Measurements from ENCODE around the gene EPN1. TPM values are rescaled to one million over a fixed set of nuclear protein-coding genes. Genes with fewer than 3 reads are reported as not detected.
"Not testable (repeated sequence)": the region's sequence is repeated elsewhere in the genome, so short reads cannot be mapped to it uniquely, and the experiment has no call there.

Gene EPN1
- total and polyA plus RNA-seq, 2 experiments from 2014 or later, result 48.8 to 82.2 TPM

GRCh38 chr19:55720214-55720746, 45.3 kb downstream of the EPN1 start:
- H3K79me2 ChIP-seq (ENCODE audit: insufficient read depth), result no peaks in the 10 kb centered on the region
- H3K27ac ChIP-seq, result no peak overlapping the region
- DNase-seq, result no peak
- no peaks in the 10 kb centered on the region for H3K36me3 ChIP-seq (ENCODE audit: low read depth)
- H3K27me3 ChIP-seq (replicated peaks; ENCODE audit: insufficient read depth), result no peaks in the 10 kb centered on the region
- no peak overlapping the region for H3K4me3 ChIP-seq
- H4K20me1 ChIP-seq (ENCODE audit: insufficient read depth), result no peaks in the 10 kb centered on the region
- no peaks in the 10 kb centered on the region for H3K9me2 ChIP-seq (ENCODE audit: insufficient read depth)
- no peak for TF ChIP-seq EZH2 (IDR thresholded peaks at IDR 0.05; ENCODE audit: insufficient read depth, poor library complexity, severe bottlenecking)
- TF ChIP-seq EZH2phosphoT487 (IDR thresholded peaks at IDR 0.05; ENCODE audit: insufficient read depth, low read depth), result no peak
- no peaks in the 10 kb centered on the region for H3K4me1 ChIP-seq (ENCODE audit: insufficient read depth)
- WGBS, 2 experiments (ENCODE audit: low coverage in 1 of 2, low lambda C conversion rate in 2 of 2, missing lambda C conversion rate in 2 of 2), result 12 to 13% methylated on average over 5 of the region's 5 CpGs
- no peak overlapping the region for H3K9ac ChIP-seq
- H3F3A ChIP-seq (ENCODE audit: insufficient read depth), result no peaks in the 10 kb centered on the region
- no peak overlapping the region for H2AFZ ChIP-seq
- H3K9me3 ChIP-seq (ENCODE audit: low read depth), result peaks cover 4% of the 10 kb centered on the region
- in situ Hi-C loops (cut with MboI), result no loop called here
- no peak overlapping the region for H3K4me2 ChIP-seq (ENCODE audit: unreplicated experiment)

- Histone ChIP-seq H3K27me3 (replicated peaks; ENCODE audit: insufficient read depth) (no peaks in the 10 kb centered on the region), H3K79me2 (ENCODE audit: insufficient read depth) (no peaks in the 10 kb centered on the region), H3K36me3 (ENCODE audit: low read depth) (no peaks in the 10 kb centered on the region), H3K4me2 (ENCODE audit: unreplicated experiment) (no peak overlapping the region), H3K9me3 (ENCODE audit: low read depth) (peaks cover 4% of the 10 kb centered on the region), H3K27ac (no peak overlapping the region), H4K20me1 (ENCODE audit: insufficient read depth) (no peaks in the 10 kb centered on the region), H3F3A (ENCODE audit: insufficient read depth) (no peaks in the 10 kb centered on the region), H3K9ac (no peak overlapping the region), H3K9me2 (ENCODE audit: insufficient read depth) (no peaks in the 10 kb centered on the region), H3K4me1 (ENCODE audit: insufficient read depth) (no peaks in the 10 kb centered on the region), H3K4me3 (no peak overlapping the region), H2AFZ (no peak overlapping the region)
- WGBS, 2 experiments (ENCODE audit: low coverage in 1 of 2, low lambda C conversion rate in 2 of 2, missing lambda C conversion rate in 2 of 2), result 16 to 17% methylated on average over 3 of the region's 3 CpGs
- in situ Hi-C loops (cut with MboI), result no loop called here
- TF ChIP-seq EZH2 (IDR thresholded peaks at IDR 0.05; ENCODE audit: insufficient read depth, poor library complexity, severe bottlenecking), result no peak
- TF ChIP-seq EZH2phosphoT487 (IDR thresholded peaks at IDR 0.05; ENCODE audit: insufficient read depth, low read depth), result no peak
- DNase-seq, result no peak
Observed at GRCh38 chr19:55720801-55721200, 45.8 kb downstream of the EPN1 start.

- H3F3A ChIP-seq (ENCODE audit: insufficient read depth), result no peaks in the 10 kb centered on the region
- H3K4me3 ChIP-seq, result no peak overlapping the region
- H4K20me1 ChIP-seq (ENCODE audit: insufficient read depth), result no peaks in the 10 kb centered on the region
- no peak for DNase-seq
- 47 to 50% methylated on average over 8 of the region's 8 CpGs for WGBS, 2 experiments (ENCODE audit: low coverage in 1 of 2, low lambda C conversion rate in 2 of 2, missing lambda C conversion rate in 2 of 2)
- in situ Hi-C loops (cut with MboI), result no loop called here
- no peaks in the 10 kb centered on the region for H3K36me3 ChIP-seq (ENCODE audit: low read depth)
- no peaks in the 10 kb centered on the region for H3K79me2 ChIP-seq (ENCODE audit: insufficient read depth)
- H3K4me1 ChIP-seq (ENCODE audit: insufficient read depth), result no peaks in the 10 kb centered on the region
- H3K9me2 ChIP-seq (ENCODE audit: insufficient read depth), result no peaks in the 10 kb centered on the region
- H2AFZ ChIP-seq, result no peak overlapping the region
- no peak overlapping the region for H3K4me2 ChIP-seq (ENCODE audit: unreplicated experiment)
- no peak overlapping the region for H3K27ac ChIP-seq
- H3K9ac ChIP-seq, result no peak overlapping the region
- peaks cover 4% of the 10 kb centered on the region for H3K9me3 ChIP-seq (ENCODE audit: low read depth)
- TF ChIP-seq EZH2phosphoT487 (IDR thresholded peaks at IDR 0.05; ENCODE audit: insufficient read depth, low read depth), result no peak
- no peak for TF ChIP-seq EZH2 (IDR thresholded peaks at IDR 0.05; ENCODE audit: insufficient read depth, poor library complexity, severe bottlenecking)
- H3K27me3 ChIP-seq (replicated peaks; ENCODE audit: insufficient read depth), result no peaks in the 10 kb centered on the region
Observed at GRCh38 chr19:55723491-55723890, 48.5 kb downstream of the EPN1 start.

- H3K79me2 ChIP-seq (ENCODE audit: insufficient read depth); H3K9me3 ChIP-seq (ENCODE audit: low read depth); H3K27ac ChIP-seq; H2AFZ ChIP-seq; H3K4me2 ChIP-seq (ENCODE audit: unreplicated experiment); H3K9ac ChIP-seq; H3K4me1 ChIP-seq (ENCODE audit: insufficient read depth); in situ Hi-C loops (cut with MboI); DNase-seq; H3K9me2 ChIP-seq (ENCODE audit: insufficient read depth); H3K27me3 ChIP-seq (replicated peaks; ENCODE audit: insufficient read depth); H4K20me1 ChIP-seq (ENCODE audit: insufficient read depth); H3K4me3 ChIP-seq; H3F3A ChIP-seq (ENCODE audit: insufficient read depth); H3K36me3 ChIP-seq (ENCODE audit: low read depth): not testable (repeated sequence)
- 22 to 24% methylated on average over 2 of the region's 2 CpGs for WGBS, 2 experiments (ENCODE audit: low coverage in 1 of 2, low lambda C conversion rate in 2 of 2, missing lambda C conversion rate in 2 of 2)
Observed at GRCh38 chr19:55730378-55730777, 55.4 kb downstream of the EPN1 start.

- Histone ChIP-seq H4K20me1 (ENCODE audit: insufficient read depth) (no peaks in the 10 kb centered on the region), H3K9me2 (ENCODE audit: insufficient read depth) (no peaks in the 10 kb centered on the region), H3K9ac (no peak within 1 kb of the TSS), H2AFZ (no peak within 1 kb of the TSS), H3K4me3 (no peak within 1 kb of the TSS), H3K4me1 (ENCODE audit: insufficient read depth) (no peaks in the 10 kb centered on the region), H3K27me3 (replicated peaks; ENCODE audit: insufficient read depth) (no peaks in the 10 kb centered on the region), H3K4me2 (ENCODE audit: unreplicated experiment) (no peak within 1 kb of the TSS), H3F3A (ENCODE audit: insufficient read depth) (no peaks in the 10 kb centered on the region), H3K79me2 (ENCODE audit: insufficient read depth) (no peaks in the 10 kb centered on the region), H3K36me3 (ENCODE audit: low read depth) (no peaks in the 10 kb centered on the region), H3K27ac (no peak within 1 kb of the TSS), H3K9me3 (ENCODE audit: low read depth) (no peaks in the 10 kb centered on the region)
- no peak for TF ChIP-seq EZH2 (IDR thresholded peaks at IDR 0.05; ENCODE audit: insufficient read depth, poor library complexity, severe bottlenecking)
- TF ChIP-seq EZH2phosphoT487 (IDR thresholded peaks at IDR 0.05; ENCODE audit: insufficient read depth, low read depth), result no peak
- 32 to 40% methylated on average over 3 of the region's 3 CpGs for WGBS, 2 experiments (ENCODE audit: low coverage in 1 of 2, low lambda C conversion rate in 2 of 2, missing lambda C conversion rate in 2 of 2)
- DNase-seq, result no peak
- in situ Hi-C loops (cut with MboI), result no loop called here
Observed at GRCh38 chr19:55738302-55738701, 63.3 kb downstream of the EPN1 start, which contains the start of gene NLRP9. Gene NLRP9, minus strand, starts transcription at chr19:55738402. Its CDS starts 28 bp downstream, at chr19:55738374.

All from GM23248 (cell line).